HepG2 (cell line): ENCODE data around the gene FCHSD1. TPM values are rescaled to one million over a fixed set of nuclear protein-coding genes. Genes with fewer than 3 reads are reported as not detected.
A peak's percentile ranks its signal among the peaks of the same experiment; 100 is the strongest.

Experiments used
- DMAP1 ChIP-seq: IDR thresholded peaks from 2 replicates; pipeline ENCODE4 v1.6.1; 2016
- FOXO4 ChIP-seq: sonication (generic); formaldehyde crosslinking; conservative IDR thresholded peaks from 2 replicates; pipeline ENCODE4 v1.8.1; 2023; ENCODE audit warnings: missing genetic modification reagents
- HIVEP1 ChIP-seq: sonication (generic); formaldehyde crosslinking; IDR thresholded peaks from 2 replicates; pipeline ENCODE4 v1.4.0; 2020; ENCODE audit warnings: mild to moderate bottlenecking, missing genetic modification reagents
- HMGA1 ChIP-seq: sonication (generic); formaldehyde crosslinking; conservative IDR thresholded peaks from 2 replicates; pipeline ENCODE4 v1.4.0; 2020; ENCODE audit warnings: missing genetic modification reagents
- PHF21A ChIP-seq: sonication (generic); formaldehyde crosslinking; IDR thresholded peaks from 2 replicates; pipeline ENCODE4 v1.5.0; 2020; ENCODE audit warnings: mild to moderate bottlenecking, missing genetic modification reagents
- RARA ChIP-seq: IDR thresholded peaks from 2 replicates; pipeline ENCODE4 v1.6.1; 2016; ENCODE audit warnings: missing genetic modification reagents, missing compliant biosample characterization
- STAG1 ChIP-seq: sonication (generic); formaldehyde crosslinking; IDR thresholded peaks from 2 replicates; pipeline ENCODE4 v1.4.0; 2020; ENCODE audit warnings: missing genetic modification reagents
- ZBTB42 ChIP-seq: sonication (generic); formaldehyde crosslinking; IDR thresholded peaks from 2 replicates; pipeline ENCODE4 v1.5.0; 2020; ENCODE audit warnings: mild to moderate bottlenecking, missing genetic modification reagents
- ZFP82 ChIP-seq: sonication (generic); formaldehyde crosslinking; IDR thresholded peaks from 2 replicates; pipeline ENCODE4 v1.5.1; 2020; ENCODE audit warnings: mild to moderate bottlenecking, missing genetic modification reagents, borderline replicate concordance
- ZNF142 ChIP-seq: sonication (generic); formaldehyde crosslinking; IDR thresholded peaks from 2 replicates; pipeline ENCODE4 v1.4.0; 2020; ENCODE audit warnings: missing genetic modification reagents
- ZNF281 ChIP-seq: sonication (generic); formaldehyde crosslinking; IDR thresholded peaks from 2 replicates; pipeline ENCODE4 v1.4.0; 2020; ENCODE audit warnings: missing genetic modification reagents, borderline replicate concordance
- ZNF414 ChIP-seq: sonication (generic); formaldehyde crosslinking; IDR thresholded peaks from 2 replicates; pipeline ENCODE4 v1.5.0; 2020; ENCODE audit warnings: missing genetic modification reagents
- ZNF430 ChIP-seq: sonication (generic); formaldehyde crosslinking; IDR thresholded peaks from 2 replicates; pipeline ENCODE4 v1.9.0; 2021; ENCODE audit warnings: mild to moderate bottlenecking, missing genetic modification reagents
- ZNF670 ChIP-seq: sonication (generic); formaldehyde crosslinking; IDR thresholded peaks from 2 replicates; pipeline ENCODE4 v1.8.0; 2022; ENCODE audit warnings: mild to moderate bottlenecking, missing genetic modification reagents, borderline replicate concordance
- polyA plus RNA-seq, 8 experiments: library from polyadenylated mRNA; depleted of rRNA in 3 of 8; stranded (reverse) in 7 of 8; unstranded in 1 of 8; fragments of >200 nt; fragmentation: Illumina TruSeq in 4 of 8; extraction: Trizol in 4 of 8; gene quantifications; 2 replicates each; pipeline versions ENCODE4 v1.2.1 to v1.2.3, GENCODE V29; 2011 to 2016; ENCODE audit warnings: low read depth in 4 of 8, missing spikeins in 1 of 8, mixed read lengths in 1 of 8; ENCODE audit not compliant: insufficient read depth in 1 of 8
- total RNA-seq, 5 experiments: library from RNA; depleted of rRNA; stranded (reverse); fragments of >200 nt; fragmentation: Illumina TruSeq; extraction: Trizol; gene quantifications; 2 replicates each; pipeline ENCODE4 v1.2.3, GENCODE V29; 2016; ENCODE audit warnings: low read depth in 1 of 5

Gene FCHSD1
- total and polyA plus RNA-seq, 2 of the 13 experiments (the other 11 are each of a cell fraction or from before 2014, with no cell fraction given) = 5.5 to 15.4 TPM

GRCh38 chr5:141618804-141619554 is 32.2 kb downstream of the FCHSD1 start, which contains the start of gene DIAPH1 (continued):
- TF ChIP-seq ZNF281 (CRISPR knock-in tag) (peak; percentile 83; the same call in 1 of the 2 replicates), ZFP82 (CRISPR knock-in tag) (peak; percentile 57; the same call in 1 of the 2 replicates), ZBTB42 (CRISPR knock-in tag) (no peak), FOXO4 (CRISPR knock-in tag) (no peak), ZNF142 (CRISPR knock-in tag) (no peak), HIVEP1 (peak; percentile 58; the same call in 1 of the 2 replicates), ZNF414 (CRISPR knock-in tag) (0 out of 2 replicates have a peak, but pooled peaks have one; percentile 25), ZNF430 (CRISPR knock-in tag) (no peak), PHF21A (peak; percentile 82), RARA (CRISPR knock-in tag) (peak; percentile 42), ZNF670 (CRISPR knock-in tag) (peak; percentile 96), DMAP1 (CRISPR knock-in tag) (peak; percentile 86), STAG1 (CRISPR knock-in tag) (peak; percentile 90), HMGA1 (no peak)
